Measurements from ENCODE around the gene KCNIP3.

KCNIP3 gene

DNA sequence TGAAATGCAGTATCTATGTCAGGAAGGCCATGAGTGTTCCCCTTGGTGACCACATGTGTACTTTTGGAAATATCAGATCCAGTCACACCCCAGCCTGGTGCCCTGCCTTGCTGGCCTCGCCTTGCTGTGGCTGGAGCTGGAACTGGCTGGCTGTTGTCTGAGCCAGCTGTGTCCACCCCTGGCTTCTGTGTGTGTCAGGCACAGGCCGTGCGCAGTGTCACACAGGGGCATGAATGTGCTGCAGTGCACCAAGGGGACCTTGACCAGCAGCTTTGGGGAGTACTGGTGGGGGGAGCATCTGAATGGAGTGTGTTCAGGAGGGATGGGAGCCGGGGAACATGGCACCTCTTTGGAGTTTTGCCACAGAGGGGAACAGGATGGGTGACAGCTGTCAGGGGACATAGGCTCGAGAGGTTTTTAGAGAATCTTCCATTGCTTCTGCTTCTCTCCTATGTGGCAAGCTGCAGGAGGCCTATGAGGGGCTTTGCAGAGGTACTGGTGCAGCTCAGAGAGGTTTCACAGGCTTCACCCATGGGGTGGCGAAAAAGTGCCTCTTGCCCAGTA is 60.7 kb downstream of the KCNIP3 start:
- DNase-seq (ENCODE audit: low read depth, low spot score), result no peak
- H3K9me3 ChIP-seq (ENCODE audit: low read depth, low read length), result no peaks in the 10 kb centered on the region
- H3K27ac ChIP-seq, result no peak overlapping the region
- no peak overlapping the region for H3K9ac ChIP-seq (ENCODE audit: insufficient read length)
- TF ChIP-seq FOXP2 (optimal IDR thresholded peaks at IDR 0.05; ENCODE audit: control extremely low read depth, extremely low read length, insufficient read depth) (no peak), EZH2 (IDR thresholded peaks at IDR 0.05) (no peak), POLR2AphosphoS5 (IDR thresholded peaks at IDR 0.05; ENCODE audit: borderline replicate concordance, low read depth, low read length) (no peak)
- no peak overlapping the region for H3K4me3 ChIP-seq
- no peaks in the 10 kb centered on the region for H3K36me3 ChIP-seq (ENCODE audit: insufficient read depth, low read length)

DNA sequence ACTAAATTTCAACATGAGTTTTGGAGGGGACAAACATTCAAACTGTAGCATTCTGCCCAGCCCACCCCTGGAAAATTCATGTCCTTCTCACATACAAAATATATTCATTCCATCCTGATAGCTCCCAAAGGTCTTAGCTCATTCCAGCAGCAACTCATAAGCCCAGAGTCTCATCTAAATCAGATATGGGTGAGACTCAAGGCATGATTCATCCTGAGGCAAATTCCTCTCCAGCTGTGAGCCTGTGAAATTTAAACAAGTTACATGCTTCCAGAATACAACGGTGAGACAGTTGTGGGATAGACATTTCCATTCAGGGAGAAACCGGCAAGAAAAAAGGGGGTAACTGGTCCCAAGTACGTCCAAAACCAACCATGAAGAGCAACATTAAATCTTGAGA is 61.9 kb downstream of the KCNIP3 start:
- Histone ChIP-seq H3K9me3 (ENCODE audit: low read depth, low read length) (no peaks in the 10 kb centered on the region), H3K9ac (ENCODE audit: insufficient read length) (no peak overlapping the region), H3K4me3 (no peak overlapping the region), H3K27ac (no peak overlapping the region), H3K36me3 (ENCODE audit: insufficient read depth, low read length) (no peaks in the 10 kb centered on the region)
- no peak for TF ChIP-seq POLR2AphosphoS5 (IDR thresholded peaks at IDR 0.05; ENCODE audit: borderline replicate concordance, low read depth, low read length)
- TF ChIP-seq EZH2 (IDR thresholded peaks at IDR 0.05), result no peak
- TF ChIP-seq FOXP2 (optimal IDR thresholded peaks at IDR 0.05; ENCODE audit: control extremely low read depth, extremely low read length, insufficient read depth), result no peak
- DNase-seq (ENCODE audit: low read depth, low spot score), result no peak

DNA sequence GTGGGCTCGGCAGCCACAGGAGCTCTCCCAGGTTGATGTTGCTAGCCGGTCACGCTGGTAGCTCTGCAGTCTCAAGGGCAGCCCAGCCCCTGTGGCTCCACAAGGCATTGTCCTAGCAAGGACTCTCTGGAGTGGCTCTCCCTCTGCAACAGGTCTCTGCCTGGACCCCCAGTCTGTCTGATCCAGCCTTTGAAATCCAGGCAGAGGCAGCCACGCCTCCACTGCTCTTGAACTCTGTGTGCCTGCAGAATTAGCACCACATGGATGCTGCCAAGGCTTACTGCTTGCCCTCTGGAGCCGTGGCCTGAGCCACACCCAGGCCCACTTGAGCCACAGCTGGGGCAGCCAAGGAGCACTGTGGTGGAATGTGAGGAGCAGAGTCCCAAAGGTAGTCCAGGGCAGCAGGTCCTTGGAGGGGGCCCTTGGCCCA is 62.4 kb downstream of the KCNIP3 start:
- Histone ChIP-seq H3K36me3 (ENCODE audit: insufficient read depth, low read length) (no peaks in the 10 kb centered on the region), H3K9ac (ENCODE audit: insufficient read length) (no peak overlapping the region)
- DNase-seq (ENCODE audit: low read depth, low spot score), result no peak

DNA sequence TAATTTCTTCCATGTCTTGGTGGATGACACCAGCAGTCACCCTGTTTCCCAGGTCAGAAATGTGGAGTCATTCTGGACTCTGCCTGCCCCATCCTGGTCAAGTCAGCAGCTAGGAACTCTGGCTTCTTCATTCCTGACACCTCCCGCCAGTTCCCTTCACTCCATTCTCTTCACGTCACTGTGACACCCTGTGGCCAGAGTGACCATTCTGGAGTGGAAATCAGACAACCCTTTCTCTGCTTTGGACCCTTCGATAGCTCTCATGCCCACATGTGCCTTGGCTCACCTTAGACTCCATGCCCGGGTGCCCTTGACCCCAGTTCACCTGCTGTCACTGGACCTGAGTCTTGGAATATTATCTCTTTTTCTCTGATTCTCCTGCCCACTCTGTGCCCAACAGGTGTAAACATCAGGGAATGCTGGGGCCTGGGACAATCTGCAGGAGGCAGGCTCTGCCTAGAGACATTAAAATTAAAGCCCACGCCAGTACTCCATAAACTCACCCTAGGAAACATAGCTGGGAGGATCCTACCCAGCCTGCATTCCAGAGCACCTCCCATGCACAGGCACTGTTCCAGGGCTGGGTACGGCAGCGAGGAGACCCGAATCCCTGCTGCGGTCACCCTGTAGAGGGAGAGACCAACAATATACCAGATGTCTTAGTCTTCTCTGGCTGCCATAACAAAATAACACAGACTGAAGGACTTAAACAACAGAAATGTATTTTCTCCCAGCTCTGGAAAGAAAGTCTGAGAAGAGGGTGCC is 64.3 kb downstream of the KCNIP3 start:
- H3K9ac ChIP-seq (ENCODE audit: insufficient read length), result no peak overlapping the region
- TF ChIP-seq FOXP2 (optimal IDR thresholded peaks at IDR 0.05; ENCODE audit: control extremely low read depth, extremely low read length, insufficient read depth) (no peak), POLR2AphosphoS5 (IDR thresholded peaks at IDR 0.05; ENCODE audit: borderline replicate concordance, low read depth, low read length) (no peak), EZH2 (IDR thresholded peaks at IDR 0.05) (no peak)
- no peaks in the 10 kb centered on the region for H3K9me3 ChIP-seq (ENCODE audit: low read depth, low read length)
- H3K27ac ChIP-seq, result no peak overlapping the region
- H3K36me3 ChIP-seq (ENCODE audit: insufficient read depth, low read length), result no peaks in the 10 kb centered on the region
- DNase-seq (ENCODE audit: low read depth, low spot score), result no peak
- H3K4me3 ChIP-seq, result no peak overlapping the region

More for the DNA sequence above, 62.4 kb downstream of the KCNIP3 start:
- Histone ChIP-seq H3K27ac (no peak overlapping the region), H3K4me3 (no peak overlapping the region), H3K9me3 (ENCODE audit: low read depth, low read length) (no peaks in the 10 kb centered on the region)
- TF ChIP-seq POLR2AphosphoS5 (IDR thresholded peaks at IDR 0.05; ENCODE audit: borderline replicate concordance, low read depth, low read length) (no peak), FOXP2 (optimal IDR thresholded peaks at IDR 0.05; ENCODE audit: control extremely low read depth, extremely low read length, insufficient read depth) (no peak), EZH2 (IDR thresholded peaks at IDR 0.05) (no peak)

DNA sequence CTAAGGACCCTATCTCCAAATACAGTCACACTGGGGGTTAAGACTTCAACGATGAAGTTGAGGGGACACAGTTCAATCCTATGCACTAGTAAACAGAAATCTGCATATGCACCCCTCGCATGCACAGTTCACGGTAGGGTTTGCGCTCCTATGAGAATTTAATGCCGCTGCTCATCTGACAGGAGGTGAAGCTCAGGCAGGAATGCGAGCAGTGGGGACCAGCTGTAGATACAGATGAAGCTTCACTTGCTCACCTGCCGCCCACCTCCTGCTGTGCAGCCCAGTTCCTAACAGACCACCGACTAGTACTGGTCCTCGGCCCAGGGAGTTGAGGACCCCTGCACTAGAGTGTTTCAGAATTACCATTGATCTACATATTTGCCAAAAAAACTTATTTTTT is 65.3 kb downstream of the KCNIP3 start:
- H3K27ac ChIP-seq, result no peak overlapping the region
- no peaks in the 10 kb centered on the region for H3K36me3 ChIP-seq (ENCODE audit: insufficient read depth, low read length)
- no peaks in the 10 kb centered on the region for H3K9me3 ChIP-seq (ENCODE audit: low read depth, low read length)
- no peak overlapping the region for H3K9ac ChIP-seq (ENCODE audit: insufficient read length)
- no peak for DNase-seq (ENCODE audit: low read depth, low spot score)
- TF ChIP-seq EZH2 (IDR thresholded peaks at IDR 0.05), result no peak
- TF ChIP-seq POLR2AphosphoS5 (IDR thresholded peaks at IDR 0.05; ENCODE audit: borderline replicate concordance, low read depth, low read length), result no peak
- no peak for TF ChIP-seq FOXP2 (optimal IDR thresholded peaks at IDR 0.05; ENCODE audit: control extremely low read depth, extremely low read length, insufficient read depth)
- H3K4me3 ChIP-seq, result no peak overlapping the region

DNA sequence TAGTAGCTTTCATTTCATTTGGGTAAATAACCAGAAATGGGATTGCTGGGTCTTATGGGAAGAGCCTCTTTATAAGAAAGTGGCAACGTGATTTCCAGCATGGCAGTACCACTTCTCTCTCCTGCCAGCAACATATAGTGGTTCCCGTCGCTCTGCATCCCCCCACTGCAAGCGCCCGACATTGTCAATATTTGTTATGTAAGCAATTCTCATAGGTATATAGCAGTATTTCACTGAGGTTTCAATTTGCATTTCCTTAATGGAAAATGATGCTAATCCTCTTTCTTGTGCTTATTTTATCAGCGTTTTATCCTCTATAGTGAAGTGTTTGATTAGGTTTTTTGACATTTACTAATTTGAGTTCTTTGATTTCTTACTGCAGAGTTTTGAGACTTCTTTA is 69.4 kb downstream of the KCNIP3 start:
- no peaks in the 10 kb centered on the region for H3K36me3 ChIP-seq (ENCODE audit: insufficient read depth, low read length)
- H3K27ac ChIP-seq, result no peak overlapping the region
- H3K9ac ChIP-seq (ENCODE audit: insufficient read length), result no peak overlapping the region
- no peak for DNase-seq (ENCODE audit: low read depth, low spot score)
- no peaks in the 10 kb centered on the region for H3K9me3 ChIP-seq (ENCODE audit: low read depth, low read length)
- TF ChIP-seq FOXP2 (optimal IDR thresholded peaks at IDR 0.05; ENCODE audit: control extremely low read depth, extremely low read length, insufficient read depth) (no peak), POLR2AphosphoS5 (IDR thresholded peaks at IDR 0.05; ENCODE audit: borderline replicate concordance, low read depth, low read length) (no peak), EZH2 (IDR thresholded peaks at IDR 0.05) (no peak)
- H3K4me3 ChIP-seq, result no peak overlapping the region

DNA sequence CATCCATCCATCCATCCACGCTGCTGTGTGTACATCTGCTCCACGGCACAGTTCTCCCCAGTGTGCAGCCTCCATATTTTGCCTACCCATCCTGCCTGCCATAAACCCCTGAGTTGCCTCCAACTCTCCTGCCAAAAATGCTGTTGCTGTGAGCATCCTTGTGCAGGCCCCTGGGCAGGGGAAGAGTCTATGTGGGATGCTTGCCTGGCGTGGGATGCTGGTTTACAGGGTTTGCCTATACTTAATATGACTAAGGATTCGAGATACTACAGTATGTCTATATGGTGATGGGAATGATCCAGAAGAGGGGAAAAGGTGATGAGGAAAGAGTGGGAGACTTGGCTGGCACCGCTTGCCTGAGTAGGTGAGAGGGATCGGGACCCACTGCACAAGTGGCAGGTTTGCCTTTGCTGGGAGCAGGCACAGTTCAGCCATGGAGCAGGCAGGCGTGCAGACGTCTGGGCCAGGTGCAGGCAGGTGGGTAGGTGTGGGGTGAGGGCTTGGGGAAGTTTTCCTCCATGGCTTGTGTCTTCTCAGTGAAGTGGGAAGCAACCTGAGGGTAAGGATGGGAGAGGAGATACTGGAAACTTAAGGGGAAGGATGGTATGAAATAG is 75.2 kb downstream of the KCNIP3 start:
- no peak overlapping the region for H3K27ac ChIP-seq
- no peak overlapping the region for H3K4me3 ChIP-seq
- H3K36me3 ChIP-seq (ENCODE audit: insufficient read depth, low read length), result no peaks in the 10 kb centered on the region
- DNase-seq (ENCODE audit: low read depth, low spot score), result no peak
- TF ChIP-seq POLR2AphosphoS5 (IDR thresholded peaks at IDR 0.05; ENCODE audit: borderline replicate concordance, low read depth, low read length), result no peak
- TF ChIP-seq EZH2 (IDR thresholded peaks at IDR 0.05), result no peak
- no peak for TF ChIP-seq FOXP2 (optimal IDR thresholded peaks at IDR 0.05; ENCODE audit: control extremely low read depth, extremely low read length, insufficient read depth)
- H3K9me3 ChIP-seq (ENCODE audit: low read depth, low read length), result no peaks in the 10 kb centered on the region
- H3K9ac ChIP-seq (ENCODE audit: insufficient read length), result no peak overlapping the region

DNA sequence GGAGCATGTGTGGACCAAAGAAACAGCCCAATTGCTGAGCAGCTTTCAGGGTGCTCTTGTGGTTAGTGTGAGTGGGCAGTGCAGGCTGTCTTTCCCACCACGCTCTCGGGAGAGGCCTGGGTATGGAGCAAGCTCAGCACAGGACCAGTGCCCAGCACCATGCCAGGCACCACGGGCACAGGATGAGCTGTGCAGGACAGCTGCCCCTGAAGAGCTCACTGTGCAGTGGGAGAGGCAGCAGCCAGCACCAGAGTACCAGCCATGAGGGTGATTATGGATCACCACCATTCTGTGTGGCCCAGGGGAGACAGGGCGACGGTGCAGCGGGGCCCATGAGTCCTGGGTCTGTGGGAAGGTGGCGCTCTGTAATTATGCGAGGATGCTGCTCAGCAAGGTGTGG is 75.7 kb downstream of the KCNIP3 start:
- H3K27ac ChIP-seq, result no peak overlapping the region
- no peaks in the 10 kb centered on the region for H3K9me3 ChIP-seq (ENCODE audit: low read depth, low read length)
- no peak overlapping the region for H3K9ac ChIP-seq (ENCODE audit: insufficient read length)
- no peak for DNase-seq (ENCODE audit: low read depth, low spot score)
- TF ChIP-seq EZH2 (IDR thresholded peaks at IDR 0.05) (no peak), POLR2AphosphoS5 (IDR thresholded peaks at IDR 0.05; ENCODE audit: borderline replicate concordance, low read depth, low read length) (no peak), FOXP2 (optimal IDR thresholded peaks at IDR 0.05; ENCODE audit: control extremely low read depth, extremely low read length, insufficient read depth) (no peak)
- H3K4me3 ChIP-seq, result no peak overlapping the region
- H3K36me3 ChIP-seq (ENCODE audit: insufficient read depth, low read length), result no peaks in the 10 kb centered on the region
